Nephron (organoid): Measurements from ENCODE around the gene PMM1.

Source experiments
- H3K27ac Mint-ChIP-seq, 3 experiments: 2 replicates each; pipeline ENCODE4 v1.8.0; 2020; ENCODE audit warnings: mixed read lengths in 3 of 3, mild to moderate bottlenecking in 2 of 3, moderate library complexity in 1 of 3
- H3K27me3 Mint-ChIP-seq: 2 replicates; pipeline ENCODE4 v1.8.0; 2021; ENCODE audit warnings: low read depth, mild to moderate bottlenecking, moderate library complexity, mixed read lengths
- H3K36me3 Mint-ChIP-seq: 2 replicates; pipeline ENCODE4 v1.8.0; 2020; ENCODE audit warnings: low read depth, mixed read lengths
- H3K4me1 Mint-ChIP-seq: 2 replicates; pipeline ENCODE4 v1.8.0; 2020; ENCODE audit warnings: mixed read lengths
- H3K4me3 Mint-ChIP-seq, 3 experiments: 2 replicates each; pipeline ENCODE4 v1.8.0; 2020; ENCODE audit warnings: mild to moderate bottlenecking in 3 of 3, mixed read lengths in 3 of 3, moderate library complexity in 2 of 3
- H3K9me3 Mint-ChIP-seq: 2 replicates; pipeline ENCODE4 v1.8.0; 2020; ENCODE audit warnings: mixed read lengths
- CTCF ChIP-seq, 3 experiments: fragments of 200-600 bp; sonication (generic); IDR thresholded peaks; one replicate each; pipeline ENCODE4 v1.5.0; 2021; ENCODE audit warnings: antibody characterized with exemption in 3 of 3; ENCODE audit not compliant: unreplicated experiment in 3 of 3

PMM1 gene

GRCh38 chr22:41625577-41625976 is 35.9 kb upstream of the PMM1 start:
- no peak overlapping the region for H3K27ac Mint-ChIP-seq
- no peak for TF ChIP-seq CTCF (IDR thresholded peaks at IDR 0.05; ENCODE audit: unreplicated experiment in 3 of 3)
- peaks cover 71% of the 10 kb centered on the region for H3K36me3 Mint-ChIP-seq
- H3K9me3 Mint-ChIP-seq = peaks cover 8% of the 10 kb centered on the region
- H3K4me3 Mint-ChIP-seq = no peak overlapping the region
- peaks cover 3% of the 10 kb centered on the region for H3K27me3 Mint-ChIP-seq
- peaks cover 14% of the 10 kb centered on the region for H3K4me1 Mint-ChIP-seq

- H3K4me3 Mint-ChIP-seq = peak overlapping the region; percentile 95 to 98 (median 96)
- peaks cover 33% of the 10 kb centered on the region for H3K36me3 Mint-ChIP-seq
- no peaks in the 10 kb centered on the region for H3K27me3 Mint-ChIP-seq
- H3K4me1 Mint-ChIP-seq = peaks cover 25% of the 10 kb centered on the region
- TF ChIP-seq CTCF (IDR thresholded peaks at IDR 0.05; ENCODE audit: unreplicated experiment in 3 of 3) = no peak
- H3K9me3 Mint-ChIP-seq = no peaks in the 10 kb centered on the region
- peak overlapping the region; percentile 95 to 99 (median 96) for H3K27ac Mint-ChIP-seq
Observed at GRCh38 chr22:41621911-41622179, 32.2 kb upstream of the PMM1 start.

GRCh38 chr22:41621099-41621910 is 31.7 kb upstream of the PMM1 start, which contains the start of gene XRCC6:
TSS of gene XRCC6 (plus strand) at chr22:41621295. CDS start at chr22:41622005, 710 bp downstream.
- no peak for TF ChIP-seq CTCF (IDR thresholded peaks at IDR 0.05; ENCODE audit: unreplicated experiment in 3 of 3)
- H3K27me3 Mint-ChIP-seq = no peaks in the 10 kb centered on the region
- H3K36me3 Mint-ChIP-seq = peaks cover 31% of the 10 kb centered on the region
- peak within 1 kb of the TSS; percentile 95 to 99 (median 96) for H3K27ac Mint-ChIP-seq
- H3K4me1 Mint-ChIP-seq = peaks cover 28% of the 10 kb centered on the region
- no peaks in the 10 kb centered on the region for H3K9me3 Mint-ChIP-seq
- H3K4me3 Mint-ChIP-seq = peak within 1 kb of the TSS; percentile 95 to 98 (median 96)

- TF ChIP-seq CTCF (IDR thresholded peaks at IDR 0.05; ENCODE audit: unreplicated experiment in 3 of 3) = no peak
Observed at GRCh38 chr22:41620589-41621098, 31.0 kb upstream of the PMM1 start, which contains the start of gene DESI1. TSS of gene DESI1 (minus strand) at chr22:41621043. CDS start at chr22:41620839, 204 bp downstream.

GRCh38 chr22:41619979-41620588 is 30.4 kb upstream of the PMM1 start:
- no peak for TF ChIP-seq CTCF (IDR thresholded peaks at IDR 0.05; ENCODE audit: unreplicated experiment in 3 of 3)
- H3K4me1 Mint-ChIP-seq = peaks cover 28% of the 10 kb centered on the region
- no peaks in the 10 kb centered on the region for H3K27me3 Mint-ChIP-seq
- H3K9me3 Mint-ChIP-seq = no peaks in the 10 kb centered on the region
- H3K4me3 Mint-ChIP-seq = peak overlapping the region; percentile 95 to 98 (median 96)
- peak overlapping the region in 2 of 3 experiments; percentile 35 to 96 for H3K27ac Mint-ChIP-seq
- peaks cover 22% of the 10 kb centered on the region for H3K36me3 Mint-ChIP-seq

More at GRCh38 chr22:41620589-41621098, 31.0 kb upstream of the PMM1 start, which contains the start of gene DESI1:
- Mint-ChIP-seq H3K9me3 (no peaks in the 10 kb centered on the region), H3K36me3 (peaks cover 28% of the 10 kb centered on the region), H3K27ac (peak within 1 kb of the TSS; percentile 95 to 99 (median 96)), H3K4me3 (peak within 1 kb of the TSS; percentile 95 to 98 (median 96)), H3K27me3 (no peaks in the 10 kb centered on the region), H3K4me1 (peaks cover 28% of the 10 kb centered on the region)
